Lung microvascular endothelial cell (primary cell): Measurements from ENCODE around the gene MIS18A. TPM values are rescaled to one million over a fixed set of nuclear protein-coding genes. Genes with fewer than 3 reads are reported as not detected.
"Not testable (repeated sequence)": the region's sequence is repeated elsewhere in the genome, so short reads cannot be mapped to it uniquely, and the experiment has no call there.

Experiments
- DNase-seq, 2 donors: peaks; one replicate each; pipeline versions ENCODE4 v3.0.0 to v3.0.0-alpha.2; 2010; ENCODE audit warnings: low read depth in 2 of 2
- total RNA-seq: library from RNA; depleted of rRNA; stranded (reverse); fragments of >200 nt; gene quantifications from 2 replicates; pipeline ENCODE4 v1.2.1, GENCODE V29; 2014

The MIS18A gene
- 3.0 and 7.0 TPM in 2 replicates for total RNA-seq

- DNase-seq: peak; percentile 95 to 96
Observed at GRCh38 chr21:32278518-32279376, at the start of gene MIS18A. Gene MIS18A, minus strand, starts transcription at chr21:32279049. Its CDS starts 35 bp downstream, at chr21:32279014.

- DNase-seq: peak; percentile 92 to 93
Observed at GRCh38 chr21:32328595-32328994, 49.7 kb upstream of the MIS18A start.

GRCh38 chr21:32325706-32326105 lies 46.9 kb upstream of the MIS18A start:
- DNase-seq: no peak

- DNase-seq: no peak
Observed at GRCh38 chr21:32322676-32323075, 43.8 kb upstream of the MIS18A start.

- DNase-seq: no peak
Observed at GRCh38 chr21:32322103-32322502, 43.3 kb upstream of the MIS18A start.

- no peak for DNase-seq
Observed at GRCh38 chr21:32321480-32321879, 42.6 kb upstream of the MIS18A start.

- DNase-seq: no peak
Observed at GRCh38 chr21:32320726-32321125, 41.9 kb upstream of the MIS18A start.

GRCh38 chr21:32320059-32320458 lies 41.2 kb upstream of the MIS18A start:
- DNase-seq: no peak

GRCh38 chr21:32319012-32319411 lies 40.2 kb upstream of the MIS18A start:
- no peak for DNase-seq

- DNase-seq: no peak
Observed at GRCh38 chr21:32317726-32318125, 38.9 kb upstream of the MIS18A start.

GRCh38 chr21:32316361-32317215 lies 37.7 kb upstream of the MIS18A start:
- DNase-seq: no peak

GRCh38 chr21:32315511-32316281 lies 36.8 kb upstream of the MIS18A start:
- peak; percentile 20 to 59 for DNase-seq

GRCh38 chr21:32314806-32315205 lies 36.0 kb upstream of the MIS18A start:
- no peak for DNase-seq

GRCh38 chr21:32312976-32313375 lies 34.1 kb upstream of the MIS18A start:
- no peak for DNase-seq

- no peak for DNase-seq
Observed at GRCh38 chr21:32312326-32312725, 33.5 kb upstream of the MIS18A start.

GRCh38 chr21:32311621-32312020 lies 32.8 kb upstream of the MIS18A start:
- DNase-seq: no peak

- not testable (repeated sequence) for DNase-seq
Observed at GRCh38 chr21:32310976-32311375, 32.1 kb upstream of the MIS18A start.

GRCh38 chr21:32309906-32310460 lies 31.1 kb upstream of the MIS18A start:
- no peak for DNase-seq

GRCh38 chr21:32308696-32309095 lies 29.8 kb upstream of the MIS18A start:
- no peak for DNase-seq

GRCh38 chr21:32307706-32308105 lies 28.9 kb upstream of the MIS18A start:
- no peak for DNase-seq
